Measurements from ENCODE around the gene ADAM12. TPM values are rescaled to one million over a fixed set of nuclear protein-coding genes. Genes with fewer than 3 reads are reported as not detected.

Gene ADAM12
- total RNA-seq, 2 experiments from 2014 or later: 0.60 to 1.6 TPM

- no peaks in the 10 kb centered on the region for H3K4me1 Mint-ChIP-seq (ENCODE audit: low read depth)
- ChIA-PET CTCF (no interaction called here), POLR2A (no interaction called here)
- no peak for DNase-seq
- ATAC-seq: no peak
- no peak overlapping the region for H3K4me3 Mint-ChIP-seq
- no peaks in the 10 kb centered on the region for H3K27me3 Mint-ChIP-seq (ENCODE audit: low read depth)
- no peak overlapping the region for H3K27ac Mint-ChIP-seq
- no peaks in the 10 kb centered on the region for H3K36me3 Mint-ChIP-seq (ENCODE audit: low read depth)
- no peaks in the 10 kb centered on the region for H3K9me3 Mint-ChIP-seq (ENCODE audit: insufficient read depth)
Observed at GRCh38 chr10:126066456-126066855, 321.8 kb downstream of the ADAM12 start.

GRCh38 chr10:126065751-126066377, 322.4 kb downstream of the ADAM12 start:
- ChIA-PET POLR2A (no interaction called here), CTCF (no interaction called here)
- Mint-ChIP-seq H3K27ac (no peak overlapping the region), H3K4me1 (ENCODE audit: low read depth) (no peaks in the 10 kb centered on the region), H3K9me3 (ENCODE audit: insufficient read depth) (no peaks in the 10 kb centered on the region), H3K27me3 (ENCODE audit: low read depth) (no peaks in the 10 kb centered on the region), H3K36me3 (ENCODE audit: low read depth) (no peaks in the 10 kb centered on the region), H3K4me3 (no peak overlapping the region)
- DNase-seq (no peak), ATAC-seq (no peak)

GRCh38 chr10:126064512-126064911, 323.8 kb downstream of the ADAM12 start:
- H3K27ac Mint-ChIP-seq: no peak overlapping the region
- no peaks in the 10 kb centered on the region for H3K4me1 Mint-ChIP-seq (ENCODE audit: low read depth)
- no peaks in the 10 kb centered on the region for H3K36me3 Mint-ChIP-seq (ENCODE audit: low read depth)
- ATAC-seq (no peak), DNase-seq (no peak)
- H3K4me3 Mint-ChIP-seq: no peak overlapping the region
- H3K27me3 Mint-ChIP-seq (ENCODE audit: low read depth): no peaks in the 10 kb centered on the region
- CTCF ChIA-PET: no interaction called here
- POLR2A ChIA-PET: no interaction called here
- no peaks in the 10 kb centered on the region for H3K9me3 Mint-ChIP-seq (ENCODE audit: insufficient read depth)

- no peaks in the 10 kb centered on the region for H3K4me1 Mint-ChIP-seq (ENCODE audit: low read depth)
- ATAC-seq (no peak), DNase-seq (no peak)
- POLR2A ChIA-PET: no interaction called here
- no peaks in the 10 kb centered on the region for H3K27me3 Mint-ChIP-seq (ENCODE audit: low read depth)
- H3K36me3 Mint-ChIP-seq (ENCODE audit: low read depth): no peaks in the 10 kb centered on the region
- H3K9me3 Mint-ChIP-seq (ENCODE audit: insufficient read depth): no peaks in the 10 kb centered on the region
- H3K4me3 Mint-ChIP-seq: no peak overlapping the region
- CTCF ChIA-PET: no interaction called here
- no peak overlapping the region for H3K27ac Mint-ChIP-seq
Observed at GRCh38 chr10:126063353-126063791, 324.9 kb downstream of the ADAM12 start.

GRCh38 chr10:126062131-126063032, 325.9 kb downstream of the ADAM12 start:
- Mint-ChIP-seq H3K9me3 (ENCODE audit: insufficient read depth) (no peaks in the 10 kb centered on the region), H3K27me3 (ENCODE audit: low read depth) (no peaks in the 10 kb centered on the region), H3K4me1 (ENCODE audit: low read depth) (no peaks in the 10 kb centered on the region), H3K36me3 (ENCODE audit: low read depth) (no peaks in the 10 kb centered on the region), H3K27ac (no peak overlapping the region), H3K4me3 (no peak overlapping the region)
- ATAC-seq: no peak
- CTCF ChIA-PET: no interaction called here
- DNase-seq: no peak
- POLR2A ChIA-PET: no interaction called here

GRCh38 chr10:126061526-126061925, 326.8 kb downstream of the ADAM12 start:
- no peak overlapping the region for H3K4me3 Mint-ChIP-seq
- DNase-seq (no peak), ATAC-seq (no peak)
- ChIA-PET CTCF (no interaction called here), POLR2A (no interaction called here)
- H3K27ac Mint-ChIP-seq: no peak overlapping the region
- H3K36me3 Mint-ChIP-seq (ENCODE audit: low read depth): no peaks in the 10 kb centered on the region
- no peaks in the 10 kb centered on the region for H3K27me3 Mint-ChIP-seq (ENCODE audit: low read depth)
- H3K9me3 Mint-ChIP-seq (ENCODE audit: insufficient read depth): no peaks in the 10 kb centered on the region
- no peaks in the 10 kb centered on the region for H3K4me1 Mint-ChIP-seq (ENCODE audit: low read depth)

GRCh38 chr10:126060261-126060931, 327.9 kb downstream of the ADAM12 start:
- no peak overlapping the region for H3K27ac Mint-ChIP-seq
- no peak for ATAC-seq
- H3K9me3 Mint-ChIP-seq (ENCODE audit: insufficient read depth): no peaks in the 10 kb centered on the region
- CTCF ChIA-PET: no interaction called here
- POLR2A ChIA-PET: no interaction called here
- H3K4me1 Mint-ChIP-seq (ENCODE audit: low read depth): no peaks in the 10 kb centered on the region
- no peak for DNase-seq
- no peaks in the 10 kb centered on the region for H3K27me3 Mint-ChIP-seq (ENCODE audit: low read depth)
- no peaks in the 10 kb centered on the region for H3K36me3 Mint-ChIP-seq (ENCODE audit: low read depth)
- H3K4me3 Mint-ChIP-seq: no peak overlapping the region

GRCh38 chr10:126059076-126059826, 329.0 kb downstream of the ADAM12 start:
- Mint-ChIP-seq H3K4me1 (ENCODE audit: low read depth) (no peaks in the 10 kb centered on the region), H3K27me3 (ENCODE audit: low read depth) (no peaks in the 10 kb centered on the region), H3K9me3 (ENCODE audit: insufficient read depth) (no peaks in the 10 kb centered on the region), H3K4me3 (no peak overlapping the region), H3K27ac (no peak overlapping the region), H3K36me3 (ENCODE audit: low read depth) (no peaks in the 10 kb centered on the region)
- ChIA-PET CTCF (no interaction called here), POLR2A (interaction anchor here (0.5 kb wide), 1 partner anchor 30 kb away, joined by 3 read pairs; no protein-coding TSS in a partner anchor)
- no peak for DNase-seq
- no peak for ATAC-seq

- no peak for ATAC-seq
- no peak for DNase-seq
- Mint-ChIP-seq H3K4me1 (ENCODE audit: low read depth) (no peaks in the 10 kb centered on the region), H3K9me3 (ENCODE audit: insufficient read depth) (no peaks in the 10 kb centered on the region), H3K27me3 (ENCODE audit: low read depth) (no peaks in the 10 kb centered on the region), H3K36me3 (ENCODE audit: low read depth) (no peaks in the 10 kb centered on the region), H3K4me3 (no peak overlapping the region), H3K27ac (no peak overlapping the region)
- POLR2A ChIA-PET: no interaction called here
- CTCF ChIA-PET: no interaction called here
Observed at GRCh38 chr10:126058507-126058906, 329.8 kb downstream of the ADAM12 start.

- H3K36me3 Mint-ChIP-seq (ENCODE audit: low read depth): no peaks in the 10 kb centered on the region
- H3K27me3 Mint-ChIP-seq (ENCODE audit: low read depth): no peaks in the 10 kb centered on the region
- no peak for DNase-seq
- CTCF ChIA-PET: no interaction called here
- H3K9me3 Mint-ChIP-seq (ENCODE audit: insufficient read depth): no peaks in the 10 kb centered on the region
- H3K4me3 Mint-ChIP-seq: no peak overlapping the region
- ATAC-seq: no peak
- no peak overlapping the region for H3K27ac Mint-ChIP-seq
- POLR2A ChIA-PET: no interaction called here
- H3K4me1 Mint-ChIP-seq (ENCODE audit: low read depth): no peaks in the 10 kb centered on the region
Observed at GRCh38 chr10:126058104-126058503, 330.2 kb downstream of the ADAM12 start.

GRCh38 chr10:126057494-126057893, 330.8 kb downstream of the ADAM12 start:
- POLR2A ChIA-PET: no interaction called here
- no peak for DNase-seq

GRCh38 chr10:126054191-126054590, 334.1 kb downstream of the ADAM12 start:
- Mint-ChIP-seq H3K36me3 (ENCODE audit: low read depth) (no peaks in the 10 kb centered on the region), H3K4me3 (no peak overlapping the region), H3K9me3 (ENCODE audit: insufficient read depth) (no peaks in the 10 kb centered on the region), H3K27me3 (ENCODE audit: low read depth) (no peaks in the 10 kb centered on the region), H3K4me1 (ENCODE audit: low read depth) (no peaks in the 10 kb centered on the region), H3K27ac (no peak overlapping the region)
- POLR2A ChIA-PET: no interaction called here
- no peak for ATAC-seq
- CTCF ChIA-PET: no interaction called here
- no peak for DNase-seq

More at GRCh38 chr10:126057494-126057893, 330.8 kb downstream of the ADAM12 start:
- CTCF ChIA-PET: no interaction called here
- Mint-ChIP-seq H3K4me3 (no peak overlapping the region), H3K27me3 (ENCODE audit: low read depth) (no peaks in the 10 kb centered on the region), H3K27ac (no peak overlapping the region), H3K36me3 (ENCODE audit: low read depth) (no peaks in the 10 kb centered on the region), H3K4me1 (ENCODE audit: low read depth) (no peaks in the 10 kb centered on the region), H3K9me3 (ENCODE audit: insufficient read depth) (no peaks in the 10 kb centered on the region)
- no peak for ATAC-seq

Data from activated CD8-positive, alpha-beta T cell treated with anti-CD3 and anti-CD28 coated beads, Interleukin-2, amount 10 ng/mL, durations not matched to agents 7 days and 5 days (primary cell).